ENCODE results near the gene SUCLA2. TPM values are rescaled to one million over a fixed set of nuclear protein-coding genes. Genes with fewer than 3 reads are reported as not detected.

Gene SUCLA2
- total RNA-seq, 1 donor from 2014 or later: 34.9 TPM

DNA sequence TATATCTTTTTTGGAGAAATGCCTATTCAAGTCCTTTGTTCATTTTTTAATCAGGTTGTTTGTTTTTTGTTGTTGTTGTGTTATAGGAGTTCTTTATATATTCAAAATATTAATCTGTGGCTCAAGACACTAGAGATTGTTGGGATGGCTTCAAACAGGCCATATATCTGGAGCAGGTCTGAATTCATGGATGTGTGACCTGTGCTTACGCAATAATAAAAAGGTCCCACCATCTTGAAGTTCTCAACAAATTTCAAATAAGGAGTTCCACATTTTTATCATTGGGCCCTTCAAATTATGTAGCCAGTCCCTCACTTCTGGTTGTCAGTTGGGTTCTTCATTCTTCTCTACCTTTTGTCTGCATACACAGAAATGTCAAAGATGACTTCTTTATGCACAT lies 18.7 kb upstream of the SUCLA2 start:
- Histone ChIP-seq H3K9me3 (no peaks in the 10 kb centered on the region), H3K27me3 (no peaks in the 10 kb centered on the region), H3K36me3 (no peaks in the 10 kb centered on the region), H3K27ac (no peak overlapping the region), H3K4me3 (no peak overlapping the region), H3K4me1 (no peaks in the 10 kb centered on the region)
- intact Hi-C loops (cut with DNase I): no loop called here
- DNase-seq (no peak), ATAC-seq (no peak)
- TF ChIP-seq, protein P1, sequence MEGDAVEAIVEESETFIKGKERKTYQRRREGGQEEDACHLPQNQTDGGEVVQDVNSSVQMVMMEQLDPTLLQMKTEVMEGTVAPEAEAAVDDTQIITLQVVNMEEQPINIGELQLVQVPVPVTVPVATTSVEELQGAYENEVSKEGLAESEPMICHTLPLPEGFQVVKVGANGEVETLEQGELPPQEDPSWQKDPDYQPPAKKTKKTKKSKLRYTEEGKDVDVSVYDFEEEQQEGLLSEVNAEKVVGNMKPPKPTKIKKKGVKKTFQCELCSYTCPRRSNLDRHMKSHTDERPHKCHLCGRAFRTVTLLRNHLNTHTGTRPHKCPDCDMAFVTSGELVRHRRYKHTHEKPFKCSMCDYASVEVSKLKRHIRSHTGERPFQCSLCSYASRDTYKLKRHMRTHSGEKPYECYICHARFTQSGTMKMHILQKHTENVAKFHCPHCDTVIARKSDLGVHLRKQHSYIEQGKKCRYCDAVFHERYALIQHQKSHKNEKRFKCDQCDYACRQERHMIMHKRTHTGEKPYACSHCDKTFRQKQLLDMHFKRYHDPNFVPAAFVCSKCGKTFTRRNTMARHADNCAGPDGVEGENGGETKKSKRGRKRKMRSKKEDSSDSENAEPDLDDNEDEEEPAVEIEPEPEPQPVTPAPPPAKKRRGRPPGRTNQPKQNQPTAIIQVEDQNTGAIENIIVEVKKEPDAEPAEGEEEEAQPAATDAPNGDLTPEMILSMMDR (IDR thresholded peaks at IDR 0.05): no peak

DNA sequence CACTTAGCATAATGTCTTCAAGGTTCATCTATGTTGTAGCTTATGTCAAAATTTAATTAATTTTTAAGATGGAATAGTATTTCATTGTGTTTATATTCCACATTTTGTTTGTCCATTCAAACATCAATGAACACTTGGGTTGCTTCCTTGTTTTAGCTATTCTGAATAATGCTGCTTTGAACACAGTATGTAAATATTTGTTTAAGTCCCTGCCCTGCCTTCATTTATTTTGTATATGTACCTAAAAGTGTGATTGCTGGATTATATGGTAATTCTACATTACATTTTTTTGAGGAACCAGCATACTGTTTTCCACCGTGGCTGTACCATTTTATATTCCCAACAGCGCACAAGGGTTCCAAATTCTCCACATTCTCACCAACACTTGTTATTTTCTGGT lies 17.6 kb upstream of the SUCLA2 start:
- no peaks in the 10 kb centered on the region for H3K36me3 ChIP-seq
- no peaks in the 10 kb centered on the region for H3K9me3 ChIP-seq
- TF ChIP-seq, protein P1 (IDR thresholded peaks at IDR 0.05): no peak
- intact Hi-C loops (cut with DNase I): no loop called here
- H3K27me3 ChIP-seq: no peaks in the 10 kb centered on the region
- DNase-seq: no peak
- no peak overlapping the region for H3K4me3 ChIP-seq
- no peak for ATAC-seq
- no peaks in the 10 kb centered on the region for H3K4me1 ChIP-seq
- no peak overlapping the region for H3K27ac ChIP-seq

DNA sequence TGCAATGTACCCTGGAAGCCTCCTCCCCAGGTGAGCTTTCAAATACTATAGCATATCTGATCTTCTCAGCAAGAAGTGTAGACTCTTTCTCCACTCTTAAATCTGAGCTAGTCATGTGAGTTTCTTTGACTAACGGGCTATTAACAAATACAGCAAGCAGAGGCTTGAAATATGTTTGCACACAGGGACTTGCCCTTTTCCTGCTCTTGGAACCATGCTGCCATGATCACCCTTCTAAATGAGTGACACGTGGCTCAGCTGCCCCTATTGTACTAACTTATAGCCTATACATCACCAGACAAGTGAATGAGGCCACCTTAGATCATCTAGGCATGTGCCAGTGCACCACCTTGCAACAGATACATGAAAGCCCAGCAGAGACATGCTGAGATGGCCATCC lies 13.3 kb upstream of the SUCLA2 start:
- intact Hi-C loops (cut with DNase I): no loop called here

DNA sequence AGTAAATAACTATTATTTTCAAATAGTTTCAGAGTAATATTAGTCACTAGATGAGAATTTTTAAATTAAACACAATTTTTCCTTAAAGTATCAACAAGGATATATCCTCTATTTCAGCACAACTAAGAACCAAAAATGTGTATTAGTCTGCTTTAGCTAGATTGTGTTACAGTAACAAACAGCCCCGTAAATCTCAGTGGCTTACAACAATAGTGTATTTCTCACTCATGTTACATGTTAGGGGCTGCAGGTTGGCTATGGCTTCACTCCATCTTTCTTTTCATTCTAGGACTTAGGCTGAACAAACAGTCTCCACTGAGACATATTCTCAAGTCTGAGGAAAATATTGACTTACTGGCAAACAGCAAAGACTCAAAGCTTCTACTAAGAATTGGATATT lies 11.6 kb upstream of the SUCLA2 start:
- Histone ChIP-seq H3K4me1 (no peaks in the 10 kb centered on the region), H3K9me3 (no peaks in the 10 kb centered on the region), H3K36me3 (no peaks in the 10 kb centered on the region), H3K4me3 (no peak overlapping the region), H3K27ac (no peak overlapping the region), H3K27me3 (no peaks in the 10 kb centered on the region)
- DNase-seq (no peak), ATAC-seq (no peak)
- TF ChIP-seq, protein P1 (IDR thresholded peaks at IDR 0.05): no peak
- intact Hi-C loops (cut with DNase I): no loop called here

More for the DNA sequence above, 13.3 kb upstream of the SUCLA2 start:
- no peaks in the 10 kb centered on the region for H3K4me1 ChIP-seq
- no peak overlapping the region for H3K4me3 ChIP-seq
- no peaks in the 10 kb centered on the region for H3K36me3 ChIP-seq
- DNase-seq (no peak), ATAC-seq (no peak)
- no peaks in the 10 kb centered on the region for H3K9me3 ChIP-seq
- H3K27ac ChIP-seq: no peak overlapping the region
- no peaks in the 10 kb centered on the region for H3K27me3 ChIP-seq
- TF ChIP-seq, protein P1 (IDR thresholded peaks at IDR 0.05): no peak

DNA sequence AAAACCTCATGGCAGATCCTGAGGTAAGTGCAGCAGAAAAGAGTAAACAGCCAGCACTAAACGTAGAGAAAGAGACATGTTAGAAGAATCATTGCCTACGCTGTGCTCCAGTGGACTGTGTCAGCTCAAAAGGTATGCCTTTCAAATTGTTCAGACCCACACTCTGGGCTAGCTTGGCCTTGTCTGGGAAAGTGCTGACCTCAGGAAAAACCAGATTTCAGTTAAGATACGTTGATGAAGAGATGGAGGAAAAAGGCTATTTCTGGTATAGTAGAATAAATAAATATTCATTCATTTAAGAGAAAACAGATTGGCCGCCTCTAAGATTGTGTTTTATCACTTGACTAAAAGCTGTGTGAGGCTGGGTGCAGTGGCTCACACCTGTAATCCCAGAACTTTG lies 9.6 kb upstream of the SUCLA2 start:
- H3K27ac ChIP-seq: no peak overlapping the region
- no peak for DNase-seq
- TF ChIP-seq, protein P1 (IDR thresholded peaks at IDR 0.05): no peak
- intact Hi-C loops (cut with DNase I): no loop called here
- no peaks in the 10 kb centered on the region for H3K36me3 ChIP-seq
- ATAC-seq: no peak
- no peaks in the 10 kb centered on the region for H3K27me3 ChIP-seq
- H3K4me3 ChIP-seq: no peak overlapping the region
- H3K4me1 ChIP-seq: no peaks in the 10 kb centered on the region
- no peaks in the 10 kb centered on the region for H3K9me3 ChIP-seq

DNA sequence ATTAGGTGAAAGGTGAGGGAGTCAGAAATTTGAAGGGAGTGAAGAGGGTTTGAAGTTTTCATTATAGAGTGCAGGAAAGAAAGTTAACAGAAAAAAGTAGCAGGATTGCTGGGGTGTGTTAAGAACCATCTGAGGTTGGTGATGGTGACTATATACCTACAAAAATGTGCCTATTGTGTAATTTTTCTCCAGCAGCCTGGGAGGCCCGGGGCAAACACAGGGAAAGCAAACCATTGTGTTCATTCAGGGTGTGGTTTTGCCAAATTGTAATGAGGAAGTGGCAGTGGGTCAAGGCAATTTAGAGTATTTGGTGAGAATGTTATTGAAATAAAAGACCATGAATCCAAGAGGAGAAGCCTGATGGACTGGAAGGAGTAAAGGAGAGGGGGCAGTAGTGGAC lies 8.2 kb upstream of the SUCLA2 start:
- Histone ChIP-seq H3K4me3 (no peak overlapping the region), H3K4me1 (no peaks in the 10 kb centered on the region), H3K36me3 (no peaks in the 10 kb centered on the region), H3K27ac (no peak overlapping the region), H3K9me3 (no peaks in the 10 kb centered on the region), H3K27me3 (no peaks in the 10 kb centered on the region)
- intact Hi-C loops (cut with DNase I): no loop called here
- ATAC-seq (peak; percentile 72), DNase-seq (no peak)
- TF ChIP-seq, protein P1 (IDR thresholded peaks at IDR 0.05): no peak

Measured in upper lobe of right lung (tissue), 1 donor.